ENCODE data around the gene CCDC92B. TPM values are rescaled to one million over a fixed set of nuclear protein-coding genes. Genes with fewer than 3 reads are reported as not detected.

Gene CCDC92B
- polyA plus RNA-seq, 1 of the 3 experiments (the other 2 are of a cell fraction), result 0.07 TPM

GRCh38 chr17:2704031-2704889 lies 45.2 kb downstream of the CCDC92B start:
- 95% methylated on average over 35 of the region's 38 CpGs for WGBS (ENCODE audit: low lambda C conversion rate)
- ChIA-PET CTCF (interaction anchor here (1.3 kb wide), 1 partner anchor 8 kb away, joined by 3 read pairs; no protein-coding TSS in a partner anchor), POLR2A (no interaction called here)
- no peak overlapping the region for H3K9ac ChIP-seq
- TF ChIP-seq TCF12 (IDR thresholded peaks at IDR 0.05) (no peak), IRF3 (IDR thresholded peaks at IDR 0.05; ENCODE audit: low read depth, low read length) (no peak), EZH2phosphoT487 (IDR thresholded peaks at IDR 0.05; ENCODE audit: borderline replicate concordance, low read depth) (no peak), NRF1 (IDR thresholded peaks at IDR 0.05; ENCODE audit: low read depth, low read length) (no peak), FOSL2 (IDR thresholded peaks at IDR 0.05; ENCODE audit: borderline replicate concordance, low read depth) (no peak)
- DNase-seq, result peak; percentile 20
- H3K27me3 ChIP-seq (ENCODE audit: insufficient read depth), result no peaks in the 10 kb centered on the region
- H3K36me3 ChIP-seq (replicated peaks in 1 of 2; ENCODE audit: control insufficient read depth in 1 of 2, insufficient read depth in 2 of 2, low read length in 1 of 2), result peaks cover 4 to 43% of the 10 kb centered on the region in 2 experiments
- H4K20me1 ChIP-seq (ENCODE audit: insufficient read depth), result peaks cover 49% of the 10 kb centered on the region
- H3F3A ChIP-seq (replicated peaks; ENCODE audit: insufficient read depth), result no peaks in the 10 kb centered on the region
- no peak overlapping the region for H3K4me2 ChIP-seq
- H3K79me2 ChIP-seq (ENCODE audit: insufficient read depth), result peaks cover 47% of the 10 kb centered on the region
- H3K4me3 ChIP-seq (ENCODE audit: low read depth in 2 of 2, low read length in 1 of 2), result no peak overlapping the region
- no peaks in the 10 kb centered on the region for H3K9me3 ChIP-seq
- H3K9me2 ChIP-seq, result no peaks in the 10 kb centered on the region
- H3K27ac ChIP-seq (ENCODE audit: low read depth in 2 of 2, low read length in 1 of 2), result no peak overlapping the region
- H2AFZ ChIP-seq (ENCODE audit: low read depth), result no peak overlapping the region
- peaks cover 6 to 17% of the 10 kb centered on the region in 2 experiments; a peak in 1 of 4 replicates for H3K4me1 ChIP-seq (ENCODE audit: control insufficient read depth in 1 of 2, insufficient read depth in 2 of 2, low read depth in 1 of 2, low read length in 1 of 2)

- Histone ChIP-seq H3K4me2 (no peak overlapping the region), H3K4me3 (ENCODE audit: low read depth in 2 of 2, low read length in 1 of 2) (no peak overlapping the region), H3K9me2 (no peaks in the 10 kb centered on the region), H3K79me2 (ENCODE audit: insufficient read depth) (peaks cover 41% of the 10 kb centered on the region), H3K9me3 (no peaks in the 10 kb centered on the region), H3F3A (replicated peaks; ENCODE audit: insufficient read depth) (no peaks in the 10 kb centered on the region), H3K36me3 (replicated peaks in 1 of 2; ENCODE audit: control insufficient read depth in 1 of 2, insufficient read depth in 2 of 2, low read length in 1 of 2) (peaks cover 4 to 43% of the 10 kb centered on the region in 2 experiments), H2AFZ (ENCODE audit: low read depth) (no peak overlapping the region), H3K27ac (ENCODE audit: low read depth in 2 of 2, low read length in 1 of 2) (no peak overlapping the region), H3K27me3 (ENCODE audit: insufficient read depth) (no peaks in the 10 kb centered on the region), H4K20me1 (ENCODE audit: insufficient read depth) (peaks cover 43% of the 10 kb centered on the region), H3K4me1 (ENCODE audit: control insufficient read depth in 1 of 2, insufficient read depth in 2 of 2, low read depth in 1 of 2, low read length in 1 of 2) (peaks cover 0 to 11% of the 10 kb centered on the region in 2 experiments; a peak in 1 of 4 replicates), H3K9ac (no peak overlapping the region)
- 94% methylated on average over 16 of the region's 16 CpGs for WGBS (ENCODE audit: low lambda C conversion rate)
- ChIA-PET CTCF (no interaction called here), POLR2A (no interaction called here)
- DNase-seq, result no peak
- TF ChIP-seq ELF1 (IDR thresholded peaks at IDR 0.05) (no peak), GATA2 (CRISPR knock-in tag; IDR thresholded peaks at IDR 0.05) (no peak), SIN3A (IDR thresholded peaks at IDR 0.05; ENCODE audit: borderline replicate concordance, low read depth, low read length) (no peak), USF2 (IDR thresholded peaks at IDR 0.05; ENCODE audit: borderline replicate concordance, low read depth, low read length) (no peak), SMC3 (IDR thresholded peaks at IDR 0.05; ENCODE audit: low read depth, low read length) (no peak), TEAD4 (IDR thresholded peaks at IDR 0.05; ENCODE audit: borderline replicate concordance, insufficient read depth) (no peak), JUND (IDR thresholded peaks at IDR 0.05) (no peak), RFX5 (IDR thresholded peaks at IDR 0.05; ENCODE audit: low read length) (no peak), TAF1 (IDR thresholded peaks at IDR 0.05; ENCODE audit: borderline replicate concordance, low read depth, low read length) (no peak), FOSL2 (IDR thresholded peaks at IDR 0.05; ENCODE audit: borderline replicate concordance, low read depth) (no peak), EP300 (IDR thresholded peaks at IDR 0.05; ENCODE audit: borderline replicate concordance in 1 of 2, low read depth in 1 of 2, low read length in 1 of 2) (no peak), GABPA (IDR thresholded peaks at IDR 0.05; ENCODE audit: low read depth) (no peak), TCF12 (IDR thresholded peaks at IDR 0.05) (no peak), POLR2AphosphoS5 (IDR thresholded peaks at IDR 0.05; ENCODE audit: low read depth, low read length) (no peak), CHD2 (IDR thresholded peaks at IDR 0.05; ENCODE audit: low read length, partially characterized antibody) (no peak), NFIC (IDR thresholded peaks at IDR 0.05; ENCODE audit: borderline replicate concordance) (no peak), PBX3 (IDR thresholded peaks at IDR 0.05) (no peak), RAD21 (IDR thresholded peaks at IDR 0.05; ENCODE audit: low read length) (no peak)
Measured at GRCh38 chr17:2703606-2704005, 45.8 kb downstream of the CCDC92B start.

Measured in SK-N-SH (cell line).